HG02870 (cell line): ENCODE data around the gene HNRNPC.
"Not testable (repeated sequence)": the region's sequence is repeated elsewhere in the genome, so short reads cannot be mapped to it uniquely, and the experiment has no call there.

Experiments used
- ATAC-seq: cut with Tn5 transposase; IDR thresholded peaks from one replicate; pipeline ENCODE4 v1.9.1; 2021; ENCODE audit warnings: mild to moderate bottlenecking, moderate library complexity; ENCODE audit not compliant: unreplicated experiment

HNRNPC gene

GRCh38 chr14:21197418-21198205 is 71.6 kb downstream of the HNRNPC start:
- ATAC-seq, result no peak

GRCh38 chr14:21194597-21194996 is 74.6 kb downstream of the HNRNPC start:
- ATAC-seq, result no peak

GRCh38 chr14:21192875-21193535 is 76.2 kb downstream of the HNRNPC start:
- ATAC-seq, result no peak

- ATAC-seq, result no peak
Observed at GRCh38 chr14:21192447-21192822, 76.8 kb downstream of the HNRNPC start.

- ATAC-seq, result peak; percentile 93
Observed at GRCh38 chr14:21191809-21192446, 77.3 kb downstream of the HNRNPC start.

GRCh38 chr14:21191261-21191808 is 77.9 kb downstream of the HNRNPC start:
- no peak for ATAC-seq

- no peak for ATAC-seq
Observed at GRCh38 chr14:21185491-21185890, 83.8 kb downstream of the HNRNPC start.

- no peak for ATAC-seq
Observed at GRCh38 chr14:21184254-21184653, 85.0 kb downstream of the HNRNPC start.

- no peak for ATAC-seq
Observed at GRCh38 chr14:21182166-21182565, 87.1 kb downstream of the HNRNPC start.

- ATAC-seq, result no peak
Observed at GRCh38 chr14:21171128-21171527, 98.1 kb downstream of the HNRNPC start.

GRCh38 chr14:21169573-21169972 is 99.7 kb downstream of the HNRNPC start:
- no peak for ATAC-seq

- ATAC-seq, result no peak
Observed at GRCh38 chr14:21168055-21168454, 101.2 kb downstream of the HNRNPC start.

GRCh38 chr14:21165670-21166069 is 103.6 kb downstream of the HNRNPC start:
- ATAC-seq, result not testable (repeated sequence)

GRCh38 chr14:21165002-21165605 is 104.1 kb downstream of the HNRNPC start:
- not testable (repeated sequence) for ATAC-seq

- ATAC-seq, result no peak
Observed at GRCh38 chr14:21163871-21164291, 105.4 kb downstream of the HNRNPC start.

- no peak for ATAC-seq
Observed at GRCh38 chr14:21162081-21162480, 107.2 kb downstream of the HNRNPC start.

- ATAC-seq, result no peak
Observed at GRCh38 chr14:21160061-21160610, 109.1 kb downstream of the HNRNPC start.
